ENCODE data around the gene TMEM244. TPM values are rescaled to one million over a fixed set of nuclear protein-coding genes. Genes with fewer than 3 reads are reported as not detected.

The TMEM244 gene
- total and polyA plus RNA-seq, 9 of the 15 experiments (the other 6 are each of a cell fraction or from before 2014, with no cell fraction given): not detected

DNA sequence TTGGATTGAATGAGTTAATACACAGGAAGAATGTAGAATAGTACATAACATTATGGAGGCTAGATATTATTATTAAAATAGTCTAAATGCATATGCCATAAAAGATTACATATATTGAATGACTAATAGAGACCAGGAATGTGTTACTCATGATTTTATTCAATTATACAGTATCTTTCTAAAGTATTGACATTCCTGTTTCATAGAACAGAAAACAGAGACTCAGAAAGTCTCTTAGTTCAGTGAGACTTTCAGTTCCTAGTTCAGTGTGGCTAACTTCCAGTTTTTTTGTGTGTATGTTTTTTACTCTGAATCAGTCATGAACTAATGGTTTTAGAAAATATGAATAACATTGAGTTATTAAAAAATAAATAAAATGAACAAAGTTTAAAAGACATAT lies 34.6 kb upstream of the TMEM244 start:
- Histone ChIP-seq H3K4me3 (no peak overlapping the region), H3K27me3 (ENCODE audit: control insufficient read depth in 2 of 2, insufficient read depth in 2 of 2, low read length in 2 of 2) (no peaks in the 10 kb centered on the region; a peak in 1 of 5 replicates), H3K36me3 (ENCODE audit: control insufficient read depth, insufficient read depth, low read length) (no peaks in the 10 kb centered on the region), H4K20me1 (replicated peaks; ENCODE audit: control insufficient read depth, insufficient read depth, low read length) (no peaks in the 10 kb centered on the region), H3K9ac (ENCODE audit: insufficient read depth in 1 of 2, low read depth in 2 of 2, low read length in 2 of 2) (no peak overlapping the region), H3K4me1 (replicated peaks in 1 of 2; ENCODE audit: control insufficient read depth in 2 of 2, insufficient read depth in 2 of 2, low read length in 2 of 2) (peaks cover 0 to 2% of the 10 kb centered on the region in 2 experiments; a peak in 1 of 5 replicates), H3K79me2 (ENCODE audit: control insufficient read depth, insufficient read depth, low read length) (no peaks in the 10 kb centered on the region), H3K27ac (ENCODE audit: extremely low read depth, low read depth, low read length) (no peak overlapping the region), H3K9me3 (replicated peaks; ENCODE audit: control insufficient read depth, insufficient read depth, low read depth, low read length) (no peaks in the 10 kb centered on the region), H3K9me1 (ENCODE audit: control insufficient read depth, insufficient read depth, low read length) (no peaks in the 10 kb centered on the region), H3K4me2 (ENCODE audit: insufficient read depth, low read length) (no peak overlapping the region), H2AFZ (ENCODE audit: low read depth, low read length) (no peak overlapping the region)
- BruUV-seq (replicated peaks): no TSS peak
- intact Hi-C loops (cut with micrococcal nuclease) (no loop called here), in situ Hi-C loops (cut with MboI) (no loop called here)
- CTCF ChIA-PET (ENCODE audit: low intra/inter-chr PET ratio): interaction anchor here (2.7 kb wide), 1 partner anchor 125 kb away, joined by 10 read pairs; no protein-coding TSS in a partner anchor
- ATAC-seq: no peak
- POLR2A ChIA-PET: interaction anchor here (0.7 kb wide), 2 partner anchors 97 to 341 kb away, joined by 3 read pairs; no protein-coding TSS in a partner anchor
- FAIRE-seq: no peak
- no peak for DNase-seq (ENCODE audit: extremely low read depth in 1 of 4, low spot score in 3 of 4)
- TF ChIP-seq, protein P1, sequence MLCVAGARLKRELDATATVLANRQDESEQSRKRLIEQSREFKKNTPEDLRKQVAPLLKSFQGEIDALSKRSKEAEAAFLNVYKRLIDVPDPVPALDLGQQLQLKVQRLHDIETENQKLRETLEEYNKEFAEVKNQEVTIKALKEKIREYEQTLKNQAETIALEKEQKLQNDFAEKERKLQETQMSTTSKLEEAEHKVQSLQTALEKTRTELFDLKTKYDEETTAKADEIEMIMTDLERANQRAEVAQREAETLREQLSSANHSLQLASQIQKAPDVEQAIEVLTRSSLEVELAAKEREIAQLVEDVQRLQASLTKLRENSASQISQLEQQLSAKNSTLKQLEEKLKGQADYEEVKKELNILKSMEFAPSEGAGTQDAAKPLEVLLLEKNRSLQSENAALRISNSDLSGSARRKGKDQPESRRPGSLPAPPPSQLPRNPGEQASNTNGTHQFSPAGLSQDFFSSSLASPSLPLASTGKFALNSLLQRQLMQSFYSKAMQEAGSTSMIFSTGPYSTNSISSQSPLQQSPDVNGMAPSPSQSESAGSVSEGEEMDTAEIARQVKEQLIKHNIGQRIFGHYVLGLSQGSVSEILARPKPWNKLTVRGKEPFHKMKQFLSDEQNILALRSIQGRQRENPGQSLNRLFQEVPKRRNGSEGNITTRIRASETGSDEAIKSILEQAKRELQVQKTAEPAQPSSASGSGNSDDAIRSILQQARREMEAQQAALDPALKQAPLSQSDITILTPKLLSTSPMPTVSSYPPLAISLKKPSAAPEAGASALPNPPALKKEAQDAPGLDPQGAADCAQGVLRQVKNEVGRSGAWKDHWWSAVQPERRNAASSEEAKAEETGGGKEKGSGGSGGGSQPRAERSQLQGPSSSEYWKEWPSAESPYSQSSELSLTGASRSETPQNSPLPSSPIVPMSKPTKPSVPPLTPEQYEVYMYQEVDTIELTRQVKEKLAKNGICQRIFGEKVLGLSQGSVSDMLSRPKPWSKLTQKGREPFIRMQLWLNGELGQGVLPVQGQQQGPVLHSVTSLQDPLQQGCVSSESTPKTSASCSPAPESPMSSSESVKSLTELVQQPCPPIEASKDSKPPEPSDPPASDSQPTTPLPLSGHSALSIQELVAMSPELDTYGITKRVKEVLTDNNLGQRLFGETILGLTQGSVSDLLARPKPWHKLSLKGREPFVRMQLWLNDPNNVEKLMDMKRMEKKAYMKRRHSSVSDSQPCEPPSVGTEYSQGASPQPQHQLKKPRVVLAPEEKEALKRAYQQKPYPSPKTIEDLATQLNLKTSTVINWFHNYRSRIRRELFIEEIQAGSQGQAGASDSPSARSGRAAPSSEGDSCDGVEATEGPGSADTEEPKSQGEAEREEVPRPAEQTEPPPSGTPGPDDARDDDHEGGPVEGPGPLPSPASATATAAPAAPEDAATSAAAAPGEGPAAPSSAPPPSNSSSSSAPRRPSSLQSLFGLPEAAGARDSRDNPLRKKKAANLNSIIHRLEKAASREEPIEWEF (CRISPR knock-in tag; IDR thresholded peaks at IDR 0.05): no peak
- TF ChIP-seq BCOR (IDR thresholded peaks at IDR 0.05) (no peak), MCM7 (IDR thresholded peaks at IDR 0.05) (no peak), ZNF561 (CRISPR knock-in tag; conservative IDR thresholded peaks at IDR 0.05) (no peak), LCOR (CRISPR knock-in tag; IDR thresholded peaks at IDR 0.05) (no peak), TCF7L2 (IDR thresholded peaks at IDR 0.05; ENCODE audit: low read depth, low read length) (no peak), NR2C2 (CRISPR knock-in tag; IDR thresholded peaks at IDR 0.05) (no peak), NR2C2 (tag; IDR thresholded peaks at IDR 0.05) (no peak)
- TF ChIP-seq, protein P2, sequence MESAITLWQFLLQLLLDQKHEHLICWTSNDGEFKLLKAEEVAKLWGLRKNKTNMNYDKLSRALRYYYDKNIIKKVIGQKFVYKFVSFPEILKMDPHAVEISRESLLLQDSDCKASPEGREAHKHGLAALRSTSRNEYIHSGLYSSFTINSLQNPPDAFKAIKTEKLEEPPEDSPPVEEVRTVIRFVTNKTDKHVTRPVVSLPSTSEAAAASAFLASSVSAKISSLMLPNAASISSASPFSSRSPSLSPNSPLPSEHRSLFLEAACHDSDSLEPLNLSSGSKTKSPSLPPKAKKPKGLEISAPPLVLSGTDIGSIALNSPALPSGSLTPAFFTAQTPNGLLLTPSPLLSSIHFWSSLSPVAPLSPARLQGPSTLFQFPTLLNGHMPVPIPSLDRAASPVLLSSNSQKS (CRISPR knock-in tag; IDR thresholded peaks at IDR 0.05): no peak
- TF ChIP-seq, protein P3, sequence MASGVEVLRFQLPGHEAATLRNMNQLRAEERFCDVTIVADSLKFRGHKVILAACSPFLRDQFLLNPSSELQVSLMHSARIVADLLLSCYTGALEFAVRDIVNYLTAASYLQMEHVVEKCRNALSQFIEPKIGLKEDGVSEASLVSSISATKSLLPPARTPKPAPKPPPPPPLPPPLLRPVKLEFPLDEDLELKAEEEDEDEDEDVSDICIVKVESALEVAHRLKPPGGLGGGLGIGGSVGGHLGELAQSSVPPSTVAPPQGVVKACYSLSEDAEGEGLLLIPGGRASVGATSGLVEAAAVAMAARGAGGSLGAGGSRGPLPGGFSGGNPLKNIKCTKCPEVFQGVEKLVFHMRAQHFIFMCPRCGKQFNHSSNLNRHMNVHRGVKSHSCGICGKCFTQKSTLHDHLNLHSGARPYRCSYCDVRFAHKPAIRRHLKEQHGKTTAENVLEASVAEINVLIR (CRISPR knock-in tag; IDR thresholded peaks at IDR 0.05): no peak
- TF ChIP-seq, protein P4, sequence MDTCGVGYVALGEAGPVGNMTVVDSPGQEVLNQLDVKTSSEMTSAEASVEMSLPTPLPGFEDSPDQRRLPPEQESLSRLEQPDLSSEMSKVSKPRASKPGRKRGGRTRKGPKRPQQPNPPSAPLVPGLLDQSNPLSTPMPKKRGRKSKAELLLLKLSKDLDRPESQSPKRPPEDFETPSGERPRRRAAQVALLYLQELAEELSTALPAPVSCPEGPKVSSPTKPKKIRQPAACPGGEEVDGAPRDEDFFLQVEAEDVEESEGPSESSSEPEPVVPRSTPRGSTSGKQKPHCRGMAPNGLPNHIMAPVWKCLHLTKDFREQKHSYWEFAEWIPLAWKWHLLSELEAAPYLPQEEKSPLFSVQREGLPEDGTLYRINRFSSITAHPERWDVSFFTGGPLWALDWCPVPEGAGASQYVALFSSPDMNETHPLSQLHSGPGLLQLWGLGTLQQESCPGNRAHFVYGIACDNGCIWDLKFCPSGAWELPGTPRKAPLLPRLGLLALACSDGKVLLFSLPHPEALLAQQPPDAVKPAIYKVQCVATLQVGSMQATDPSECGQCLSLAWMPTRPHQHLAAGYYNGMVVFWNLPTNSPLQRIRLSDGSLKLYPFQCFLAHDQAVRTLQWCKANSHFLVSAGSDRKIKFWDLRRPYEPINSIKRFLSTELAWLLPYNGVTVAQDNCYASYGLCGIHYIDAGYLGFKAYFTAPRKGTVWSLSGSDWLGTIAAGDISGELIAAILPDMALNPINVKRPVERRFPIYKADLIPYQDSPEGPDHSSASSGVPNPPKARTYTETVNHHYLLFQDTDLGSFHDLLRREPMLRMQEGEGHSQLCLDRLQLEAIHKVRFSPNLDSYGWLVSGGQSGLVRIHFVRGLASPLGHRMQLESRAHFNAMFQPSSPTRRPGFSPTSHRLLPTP (IDR thresholded peaks at IDR 0.05; ENCODE audit: borderline replicate concordance, extremely low read depth, insufficient read length): no peak

Data from K562 (cell line).